ENCODE results near the gene KCTD7. TPM values are rescaled to one million over a fixed set of nuclear protein-coding genes. Genes with fewer than 3 reads are reported as not detected.
A peak's percentile ranks its signal among the peaks of the same experiment; 100 is the strongest.
"Not testable (repeated sequence)": the region's sequence is repeated elsewhere in the genome, so short reads cannot be mapped to it uniquely, and the experiment has no call there.

The KCTD7 gene
- total RNA-seq, 1 experiment from 2014 or later, result 11.6 TPM

GRCh38 chr7:66683770-66684123 lies 55.1 kb downstream of the KCTD7 start:
- ChIA-PET POLR2A (no interaction called here), CTCF (no interaction called here)
- peaks cover 13% of the 10 kb centered on the region for H3K9me3 Mint-ChIP-seq

GRCh38 chr7:66685663-66686062 lies 57.0 kb downstream of the KCTD7 start:
- ATAC-seq; H3K4me3 Mint-ChIP-seq; DNase-seq (ENCODE audit: low spot score); POLR2A ChIA-PET; H3K27me3 Mint-ChIP-seq (ENCODE audit: low read depth); H3K27ac Mint-ChIP-seq; H3K36me3 Mint-ChIP-seq; CTCF ChIA-PET: not testable (repeated sequence)
- peaks cover 13% of the 10 kb centered on the region for H3K9me3 Mint-ChIP-seq
- peaks cover 12% of the 10 kb centered on the region for H3K4me1 Mint-ChIP-seq

More at GRCh38 chr7:66683770-66684123, 55.1 kb downstream of the KCTD7 start:
- Mint-ChIP-seq H3K4me1 (peaks cover 12% of the 10 kb centered on the region), H3K27me3 (ENCODE audit: low read depth) (peaks cover 8% of the 10 kb centered on the region), H3K4me3 (peak overlapping the region; percentile 20; the same call in 1 of the 2 replicates), H3K27ac (no peak overlapping the region), H3K36me3 (peaks cover 7% of the 10 kb centered on the region)
- DNase-seq (ENCODE audit: low spot score) (no peak), ATAC-seq (no peak)
- TF ChIP-seq ZNF416 (CRISPR knock-in tag; IDR thresholded peaks at IDR 0.05) (no peak), E2F5 (CRISPR knock-in tag; IDR thresholded peaks at IDR 0.05) (no peak), ZBTB43 (CRISPR knock-in tag; IDR thresholded peaks at IDR 0.05) (no peak), AR (CRISPR knock-in tag; IDR thresholded peaks at IDR 0.05) (no peak), MXD4 (CRISPR knock-in tag; IDR thresholded peaks at IDR 0.05; ENCODE audit: borderline replicate concordance) (no peak), HMGA2 (CRISPR knock-in tag; IDR thresholded peaks at IDR 0.05) (no peak), ERG (CRISPR knock-in tag; IDR thresholded peaks at IDR 0.05) (no peak), ZNF423 (CRISPR knock-in tag; IDR thresholded peaks at IDR 0.05) (no peak)

GRCh38 chr7:66687186-66687585 lies 58.5 kb downstream of the KCTD7 start:
- POLR2A ChIA-PET, result interaction anchor here (0.6 kb wide), 1 partner anchor 80 kb away, joined by 3 read pairs; no protein-coding TSS in a partner anchor

GRCh38 chr7:66687672-66688071 lies 59.0 kb downstream of the KCTD7 start:
- H3K4me1 Mint-ChIP-seq; H3K36me3 Mint-ChIP-seq; H3K27ac Mint-ChIP-seq; H3K4me3 Mint-ChIP-seq; ATAC-seq; DNase-seq (ENCODE audit: low spot score); CTCF ChIA-PET; H3K27me3 Mint-ChIP-seq (ENCODE audit: low read depth): not testable (repeated sequence)
- POLR2A ChIA-PET, result interaction anchor here (0.6 kb wide), 1 partner anchor 80 kb away, joined by 3 read pairs; no protein-coding TSS in a partner anchor
- H3K9me3 Mint-ChIP-seq, result peaks cover 13% of the 10 kb centered on the region

More at GRCh38 chr7:66687186-66687585, 58.5 kb downstream of the KCTD7 start:
- Mint-ChIP-seq H3K36me3 (peaks cover 7% of the 10 kb centered on the region), H3K27me3 (ENCODE audit: low read depth) (peaks cover 8% of the 10 kb centered on the region), H3K4me1 (peaks cover 8% of the 10 kb centered on the region), H3K9me3 (peaks cover 13% of the 10 kb centered on the region), H3K27ac (no peak overlapping the region), H3K4me3 (no peak overlapping the region)
- CTCF ChIA-PET, result no interaction called here
- DNase-seq (ENCODE audit: low spot score) (no peak), ATAC-seq (no peak)
- TF ChIP-seq RORB (CRISPR knock-in tag; IDR thresholded peaks at IDR 0.05) (no peak), MYBL2 (CRISPR knock-in tag; IDR thresholded peaks at IDR 0.05) (no peak), TEAD4 (CRISPR knock-in tag; IDR thresholded peaks at IDR 0.05) (no peak), ATF3 (CRISPR knock-in tag; conservative IDR thresholded peaks at IDR 0.05) (no peak), NR2C2 (CRISPR knock-in tag; IDR thresholded peaks at IDR 0.05) (no peak)
